ENCODE results near the gene WDFY4.
"Not testable (repeated sequence)": the region's sequence is repeated elsewhere in the genome, so short reads cannot be mapped to it uniquely, and the experiment has no call there.

The WDFY4 gene

GRCh38 chr10:48684792-48685623, at the start of gene WDFY4:
TSS of gene WDFY4 (plus strand) at chr10:48684873. CDS start at chr10:48709733, 24,860 bp downstream.
- DNase-seq, result no peak

- no peak for DNase-seq
Measured at GRCh38 chr10:48634984-48635557, 49.6 kb upstream of the WDFY4 start.

- no peak for DNase-seq
Measured at GRCh38 chr10:48636231-48636630, 48.4 kb upstream of the WDFY4 start.

GRCh38 chr10:48636901-48637300, 47.8 kb upstream of the WDFY4 start:
- DNase-seq, result no peak

GRCh38 chr10:48638158-48638557, 46.5 kb upstream of the WDFY4 start:
- DNase-seq, result no peak

- DNase-seq, result no peak
Measured at GRCh38 chr10:48638739-48639527, 45.7 kb upstream of the WDFY4 start.

- DNase-seq, result no peak
Measured at GRCh38 chr10:48639632-48640031, 45.0 kb upstream of the WDFY4 start.

- no peak for DNase-seq
Measured at GRCh38 chr10:48640326-48640725, 44.3 kb upstream of the WDFY4 start.

- DNase-seq, result not testable (repeated sequence)
Measured at GRCh38 chr10:48641099-48641690, 43.5 kb upstream of the WDFY4 start.

- DNase-seq, result no peak
Measured at GRCh38 chr10:48645600-48645999, 39.1 kb upstream of the WDFY4 start.

- DNase-seq, result not testable (repeated sequence)
Measured at GRCh38 chr10:48647073-48647472, 37.6 kb upstream of the WDFY4 start.

GRCh38 chr10:48648172-48648942, 36.3 kb upstream of the WDFY4 start:
- no peak for DNase-seq

- DNase-seq, result no peak
Measured at GRCh38 chr10:48649349-48649944, 35.2 kb upstream of the WDFY4 start.

GRCh38 chr10:48651293-48651692, 33.4 kb upstream of the WDFY4 start:
- peak; percentile 54 for DNase-seq

- no peak for DNase-seq
Measured at GRCh38 chr10:48651839-48652238, 32.8 kb upstream of the WDFY4 start.

GRCh38 chr10:48652344-48652743, 32.3 kb upstream of the WDFY4 start:
- no peak for DNase-seq

GRCh38 chr10:48653347-48653746, 31.3 kb upstream of the WDFY4 start:
- no peak for DNase-seq

- DNase-seq, result no peak
Measured at GRCh38 chr10:48653944-48654698, 30.6 kb upstream of the WDFY4 start.

GRCh38 chr10:48655411-48656240, 29.0 kb upstream of the WDFY4 start:
- peak; percentile 47 for DNase-seq

- peak; percentile 56 for DNase-seq
Measured at GRCh38 chr10:48656241-48656913, 28.3 kb upstream of the WDFY4 start.

Measured in NCI-H510A (cell line).